HepG2 (cell line): ENCODE data around the gene TBC1D5. TPM values are rescaled to one million over a fixed set of nuclear protein-coding genes. Genes with fewer than 3 reads are reported as not detected.

Experiments
- ATAC-seq: fragments of 200-7000 bp; cut with Tn5 transposase; 3 replicates; pipeline ENCODE4 v1.9.1; 2020; ENCODE audit warnings: mild to moderate bottlenecking, moderate library complexity
- BruUV-seq: library from RNA; stranded (reverse); fragments of 400-500 nt; replicated peaks from 2 replicates; lab custom pipeline; 2021; lab: Mats Ljungman, UMichigan
- CTCF ChIA-PET: fragments of 300-600 bp; formaldehyde crosslinking; extraction: SDS; loops from one replicate; lab custom pipeline; 2021; ENCODE audit warnings: low total read pairs, inconsistent platforms, low intra/inter-chr PET ratio; lab: Yijun Ruan, JAX
- POLR2A ChIA-PET: fragments of 350-600 bp; sonication (Branson Sonifier 250); formaldehyde crosslinking; loops from one replicate; lab custom pipeline; 2020; ENCODE audit warnings: antibody characterized with exemption, inconsistent platforms; lab: Yijun Ruan, JAX
- DNase-seq: peaks from one replicate; pipeline ENCODE4 v3.0.0-alpha.2; 2015; ENCODE audit warnings: low spot score
- FAIRE-seq: peaks from 3 replicates; lab custom pipeline; 2011; peaks lifted over from hg19 to GRCh38; lab: Jason Lieb, UNC
- H2AFZ ChIP-seq: one replicate; pipeline ENCODE4 v1.6.1; 2011; ENCODE audit warnings: low read length, inconsistent platforms
- H3K27ac ChIP-seq: fragments of 300-600 bp; 3 replicates; pipeline ENCODE4 v1.8.0; 2011; ENCODE audit warnings: mixed run types, mild to moderate bottlenecking, mixed read lengths, low read length, inconsistent platforms; ENCODE audit not compliant: insufficient read depth; ENCODE audit errors: extremely low read length
- H3K27me3 ChIP-seq, 2 experiments: fragments of 200-600 bp in 1 of 2; 2 replicates in 1 of 2; 3 replicates in 1 of 2; pipeline versions ENCODE4 v1.6.0 to v1.8.0; 2011; ENCODE audit warnings: low read length in 2 of 2, mild to moderate bottlenecking in 2 of 2, moderate library complexity in 2 of 2, inconsistent platforms in 1 of 2; ENCODE audit not compliant: insufficient read depth in 2 of 2, control insufficient read depth in 1 of 2
- H3K36me3 ChIP-seq, 2 experiments: fragments of 200-600 bp in 1 of 2; replicated peaks in 1 of 2; 2 replicates in 1 of 2; 3 replicates in 1 of 2; pipeline versions ENCODE4 v1.5.1 to v1.8.0; 2011; ENCODE audit warnings: low read length in 2 of 2, inconsistent platforms in 1 of 2; ENCODE audit not compliant: insufficient read depth in 2 of 2, control insufficient read depth in 1 of 2
- H3K4me1 ChIP-seq: 2 replicates; pipeline ENCODE4 v1.5.1; 2012; ENCODE audit warnings: low read length, inconsistent platforms; ENCODE audit not compliant: insufficient read depth
- H3K4me2 ChIP-seq: 2 replicates; pipeline ENCODE4 v1.6.0; 2011; ENCODE audit warnings: low read depth, low read length, inconsistent platforms
- H3K4me3 ChIP-seq, 3 experiments: fragments of 200-600 bp in 1 of 3; sonication (generic), shearing (Covaris generic) in 1 of 3; replicated peaks in 1 of 3; 2 replicates each; pipeline ENCODE4 v1.5.1; 2011 to 2016; ENCODE audit warnings: low read length in 3 of 3, inconsistent platforms in 2 of 3, low read depth in 2 of 3, mild to moderate bottlenecking in 2 of 3, control low read depth in 1 of 3, mixed read lengths in 1 of 3; ENCODE audit not compliant: insufficient read depth in 1 of 3
- H3K79me2 ChIP-seq: one replicate; pipeline ENCODE4 v1.6.1; 2011; ENCODE audit warnings: low read length, inconsistent platforms; ENCODE audit not compliant: insufficient read depth
- H3K9ac ChIP-seq: 2 replicates; pipeline ENCODE4 v1.6.0; 2011; ENCODE audit warnings: mild to moderate bottlenecking, low read depth, low read length, inconsistent platforms; ENCODE audit not compliant: insufficient read depth
- H3K9me3 ChIP-seq: 2 replicates; pipeline ENCODE4 v1.5.1; 2012; ENCODE audit warnings: mild to moderate bottlenecking, low read length
- H4K20me1 ChIP-seq: 2 replicates; pipeline ENCODE4 v1.6.0; 2011; ENCODE audit warnings: inconsistent platforms, mild to moderate bottlenecking, low read length, moderate library complexity; ENCODE audit not compliant: insufficient read depth
- ISX ChIP-seq: sonication (generic); formaldehyde crosslinking; conservative IDR thresholded peaks from 2 replicates; pipeline ENCODE4 v1.5.0; 2020; ENCODE audit warnings: missing genetic modification reagents
- KDM5B ChIP-seq: sonication (generic); formaldehyde crosslinking; IDR thresholded peaks from 2 replicates; pipeline ENCODE4 v1.4.0; 2020; ENCODE audit warnings: missing genetic modification reagents, mild to moderate bottlenecking, borderline replicate concordance
- MED13 ChIP-seq: sonication (generic); formaldehyde crosslinking; IDR thresholded peaks from 2 replicates; pipeline ENCODE4 v1.5.0; 2020; ENCODE audit warnings: missing genetic modification reagents
- NR3C1 ChIP-seq: sonication (generic); formaldehyde crosslinking; IDR thresholded peaks from 2 replicates; pipeline ENCODE4 v1.4.0; 2020; ENCODE audit warnings: missing genetic modification reagents
- RBFOX2 ChIP-seq: fragments of 200-400 bp; formaldehyde crosslinking; IDR thresholded peaks from 2 replicates; pipeline ENCODE4 v1.6.1; 2017; ENCODE audit warnings: low read depth, mild to moderate bottlenecking, low read length
- SNAPC2 ChIP-seq: sonication (generic); formaldehyde crosslinking; IDR thresholded peaks from 2 replicates; pipeline ENCODE4 v1.8.1; 2022; ENCODE audit warnings: mild to moderate bottlenecking, missing genetic modification reagents
- ZNF75D ChIP-seq: sonication (generic); formaldehyde crosslinking; IDR thresholded peaks from 2 replicates; pipeline ENCODE4 v1.8.1; 2023; ENCODE audit warnings: missing genetic modification reagents, mild to moderate bottlenecking, borderline replicate concordance
- ZNF768 ChIP-seq: sonication (generic); formaldehyde crosslinking; IDR thresholded peaks from 2 replicates; pipeline ENCODE4 v1.4.0; 2020; ENCODE audit warnings: missing genetic modification reagents
- in situ Hi-C: cut with HindIII; loops from 2 replicates; pipeline ENCODE4 v1.10.0; 2017; ENCODE audit warnings: low pct_unique_long_range_greater_than_20kb; ENCODE audit not compliant: extremely low pct_ligation_motif_present
- intact Hi-C: fragments of 100-400 bp; cut with micrococcal nuclease; formaldehyde crosslinking; loops from one replicate; pipeline ENCODE4 v1.10.0; 2022; ENCODE audit not compliant: unreplicated experiment
- polyA plus RNA-seq, 8 experiments: library from polyadenylated mRNA; depleted of rRNA in 3 of 8; stranded (reverse) in 7 of 8; unstranded in 1 of 8; fragments of >200 nt; fragmentation: Illumina TruSeq in 4 of 8; extraction: Trizol in 4 of 8; gene quantifications; 2 replicates each; pipeline versions ENCODE4 v1.2.1 to v1.2.3, GENCODE V29; 2011 to 2016; ENCODE audit warnings: low read depth in 4 of 8, missing spikeins in 1 of 8, mixed read lengths in 1 of 8; ENCODE audit not compliant: insufficient read depth in 1 of 8
- total RNA-seq, 5 experiments: library from RNA; depleted of rRNA; stranded (reverse); fragments of >200 nt; fragmentation: Illumina TruSeq; extraction: Trizol; gene quantifications; 2 replicates each; pipeline ENCODE4 v1.2.3, GENCODE V29; 2016; ENCODE audit warnings: low read depth in 1 of 5
- TF ChIP-seq, protein P1 (sequence below): IDR thresholded peaks from 2 replicates; pipeline ENCODE4 v1.6.1; 2016; ENCODE audit warnings: mild to moderate bottlenecking
- TF ChIP-seq, protein P2 (sequence below): sonication (generic); formaldehyde crosslinking; IDR thresholded peaks from 2 replicates; pipeline ENCODE4 v1.5.0; 2020; ENCODE audit warnings: mild to moderate bottlenecking, missing genetic modification reagents, borderline replicate concordance
- TF ChIP-seq, protein P3 (sequence below): sonication (generic); formaldehyde crosslinking; IDR thresholded peaks from 2 replicates; pipeline ENCODE4 v1.4.0; 2020; ENCODE audit warnings: low read depth, mild to moderate bottlenecking, missing genetic modification reagents

TBC1D5 gene
- total and polyA plus RNA-seq, 2 of the 13 experiments (the other 11 are each of a cell fraction or from before 2014, with no cell fraction given): 19.2 to 33.3 TPM

DNA sequence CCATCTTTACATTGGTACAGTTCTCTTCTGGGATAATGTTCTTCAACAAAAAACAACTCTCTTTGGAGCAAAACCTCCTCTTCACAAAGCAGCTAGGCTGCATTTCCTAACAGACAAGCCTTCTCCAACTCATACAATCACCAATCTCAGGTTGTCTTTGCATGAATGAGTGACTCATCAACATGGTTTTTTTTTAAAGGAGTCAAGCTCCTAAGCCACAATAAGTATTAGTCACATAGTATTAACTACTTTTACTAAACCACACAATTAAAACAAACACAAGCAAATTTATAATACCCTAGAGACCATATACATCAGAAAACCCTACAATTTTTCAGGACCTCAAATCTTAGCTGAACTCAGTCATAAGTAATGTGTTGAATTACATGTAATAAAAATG, 137.4 kb downstream of the TBC1D5 start:
- intact Hi-C loops (no loop called here), in situ Hi-C loops (no loop called here)
- FAIRE-seq (no peak), ATAC-seq (no peak), DNase-seq (peak; percentile 7)
- no peak overlapping the region for H3K4me2 ChIP-seq
- CTCF ChIA-PET: no interaction called here
- no peaks in the 10 kb centered on the region for H3K9me3 ChIP-seq
- no peak overlapping the region for H2AFZ ChIP-seq
- H3K4me1 ChIP-seq: no peaks in the 10 kb centered on the region
- H4K20me1 ChIP-seq: no peaks in the 10 kb centered on the region
- POLR2A ChIA-PET: no interaction called here
- H3K36me3 ChIP-seq: no peaks in the 10 kb centered on the region; a peak in 1 of 5 replicates
- BruUV-seq: no TSS peak
- H3K9ac ChIP-seq: no peak overlapping the region
- no peaks in the 10 kb centered on the region for H3K27me3 ChIP-seq
- H3K79me2 ChIP-seq: no peaks in the 10 kb centered on the region
- TF ChIP-seq MED13 (CRISPR knock-in tag) (no peak), NR3C1 (CRISPR knock-in tag) (no peak), KDM5B (no peak), RBFOX2 (no peak), ZNF768 (CRISPR knock-in tag) (no peak), SNAPC2 (CRISPR knock-in tag) (no peak), ISX (CRISPR knock-in tag) (no peak), ZNF75D (CRISPR knock-in tag) (no peak)
- TF ChIP-seq, protein P1, sequence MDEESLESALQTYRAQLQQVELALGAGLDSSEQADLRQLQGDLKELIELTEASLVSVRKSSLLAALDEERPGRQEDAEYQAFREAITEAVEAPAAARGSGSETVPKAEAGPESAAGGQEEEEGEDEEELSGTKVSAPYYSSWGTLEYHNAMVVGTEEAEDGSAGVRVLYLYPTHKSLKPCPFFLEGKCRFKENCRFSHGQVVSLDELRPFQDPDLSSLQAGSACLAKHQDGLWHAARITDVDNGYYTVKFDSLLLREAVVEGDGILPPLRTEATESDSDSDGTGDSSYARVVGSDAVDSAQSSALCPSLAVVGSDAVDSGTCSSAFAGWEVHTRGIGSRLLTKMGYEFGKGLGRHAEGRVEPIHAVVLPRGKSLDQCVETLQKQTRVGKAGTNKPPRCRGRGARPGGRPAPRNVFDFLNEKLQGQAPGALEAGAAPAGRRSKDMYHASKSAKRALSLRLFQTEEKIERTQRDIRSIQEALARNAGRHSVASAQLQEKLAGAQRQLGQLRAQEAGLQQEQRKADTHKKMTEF (CRISPR knock-in tag): no peak
- TF ChIP-seq, protein P2, sequence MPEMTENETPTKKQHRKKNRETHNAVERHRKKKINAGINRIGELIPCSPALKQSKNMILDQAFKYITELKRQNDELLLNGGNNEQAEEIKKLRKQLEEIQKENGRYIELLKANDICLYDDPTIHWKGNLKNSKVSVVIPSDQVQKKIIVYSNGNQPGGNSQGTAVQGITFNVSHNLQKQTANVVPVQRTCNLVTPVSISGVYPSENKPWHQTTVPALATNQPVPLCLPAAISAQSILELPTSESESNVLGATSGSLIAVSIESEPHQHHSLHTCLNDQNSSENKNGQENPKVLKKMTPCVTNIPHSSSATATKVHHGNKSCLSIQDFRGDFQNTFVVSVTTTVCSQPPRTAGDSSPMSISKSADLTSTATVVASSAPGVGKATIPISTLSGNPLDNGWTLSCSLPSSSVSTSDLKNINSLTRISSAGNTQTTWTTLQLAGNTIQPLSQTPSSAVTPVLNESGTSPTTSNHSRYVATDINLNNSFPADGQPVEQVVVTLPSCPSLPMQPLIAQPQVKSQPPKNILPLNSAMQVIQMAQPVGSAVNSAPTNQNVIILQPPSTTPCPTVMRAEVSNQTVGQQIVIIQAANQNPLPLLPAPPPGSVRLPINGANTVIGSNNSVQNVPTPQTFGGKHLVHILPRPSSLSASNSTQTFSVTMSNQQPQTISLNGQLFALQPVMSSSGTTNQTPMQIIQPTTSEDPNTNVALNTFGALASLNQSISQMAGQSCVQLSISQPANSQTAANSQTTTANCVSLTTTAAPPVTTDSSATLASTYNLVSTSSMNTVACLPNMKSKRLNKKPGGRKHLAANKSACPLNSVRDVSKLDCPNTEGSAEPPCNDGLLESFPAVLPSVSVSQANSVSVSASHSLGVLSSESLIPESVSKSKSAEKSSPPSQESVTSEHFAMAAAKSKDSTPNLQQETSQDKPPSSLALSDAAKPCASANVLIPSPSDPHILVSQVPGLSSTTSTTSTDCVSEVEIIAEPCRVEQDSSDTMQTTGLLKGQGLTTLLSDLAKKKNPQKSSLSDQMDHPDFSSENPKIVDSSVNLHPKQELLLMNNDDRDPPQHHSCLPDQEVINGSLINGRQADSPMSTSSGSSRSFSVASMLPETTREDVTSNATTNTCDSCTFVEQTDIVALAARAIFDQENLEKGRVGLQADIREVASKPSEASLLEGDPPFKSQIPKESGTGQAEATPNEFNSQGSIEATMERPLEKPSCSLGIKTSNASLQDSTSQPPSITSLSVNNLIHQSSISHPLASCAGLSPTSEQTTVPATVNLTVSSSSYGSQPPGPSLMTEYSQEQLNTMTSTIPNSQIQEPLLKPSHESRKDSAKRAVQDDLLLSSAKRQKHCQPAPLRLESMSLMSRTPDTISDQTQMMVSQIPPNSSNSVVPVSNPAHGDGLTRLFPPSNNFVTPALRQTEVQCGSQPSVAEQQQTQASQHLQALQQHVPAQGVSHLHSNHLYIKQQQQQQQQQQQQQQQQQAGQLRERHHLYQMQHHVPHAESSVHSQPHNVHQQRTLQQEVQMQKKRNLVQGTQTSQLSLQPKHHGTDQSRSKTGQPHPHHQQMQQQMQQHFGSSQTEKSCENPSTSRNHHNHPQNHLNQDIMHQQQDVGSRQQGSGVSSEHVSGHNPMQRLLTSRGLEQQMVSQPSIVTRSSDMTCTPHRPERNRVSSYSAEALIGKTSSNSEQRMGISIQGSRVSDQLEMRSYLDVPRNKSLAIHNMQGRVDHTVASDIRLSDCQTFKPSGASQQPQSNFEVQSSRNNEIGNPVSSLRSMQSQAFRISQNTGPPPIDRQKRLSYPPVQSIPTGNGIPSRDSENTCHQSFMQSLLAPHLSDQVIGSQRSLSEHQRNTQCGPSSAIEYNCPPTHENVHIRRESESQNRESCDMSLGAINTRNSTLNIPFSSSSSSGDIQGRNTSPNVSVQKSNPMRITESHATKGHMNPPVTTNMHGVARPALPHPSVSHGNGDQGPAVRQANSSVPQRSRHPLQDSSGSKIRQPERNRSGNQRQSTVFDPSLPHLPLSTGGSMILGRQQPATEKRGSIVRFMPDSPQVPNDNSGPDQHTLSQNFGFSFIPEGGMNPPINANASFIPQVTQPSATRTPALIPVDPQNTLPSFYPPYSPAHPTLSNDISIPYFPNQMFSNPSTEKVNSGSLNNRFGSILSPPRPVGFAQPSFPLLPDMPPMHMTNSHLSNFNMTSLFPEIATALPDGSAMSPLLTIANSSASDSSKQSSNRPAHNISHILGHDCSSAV (CRISPR knock-in tag): no peak
- TF ChIP-seq, protein P3, sequence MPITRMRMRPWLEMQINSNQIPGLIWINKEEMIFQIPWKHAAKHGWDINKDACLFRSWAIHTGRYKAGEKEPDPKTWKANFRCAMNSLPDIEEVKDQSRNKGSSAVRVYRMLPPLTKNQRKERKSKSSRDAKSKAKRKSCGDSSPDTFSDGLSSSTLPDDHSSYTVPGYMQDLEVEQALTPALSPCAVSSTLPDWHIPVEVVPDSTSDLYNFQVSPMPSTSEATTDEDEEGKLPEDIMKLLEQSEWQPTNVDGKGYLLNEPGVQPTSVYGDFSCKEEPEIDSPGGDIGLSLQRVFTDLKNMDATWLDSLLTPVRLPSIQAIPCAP (CRISPR knock-in tag): no peak
- H3K27ac ChIP-seq: no peak overlapping the region
- no peak overlapping the region for H3K4me3 ChIP-seq
